HCT116 (cell line): ENCODE results near the gene LCE1C.

Source experiments
- ATF3 ChIP-seq: IDR thresholded peaks from 2 replicates; pipeline ENCODE4 v1.6.1; 2012
- CTCF ChIP-seq, 3 experiments: fragments of 200-600 bp in 1 of 3; sonication (generic) in 1 of 3; IDR thresholded peaks in 2 of 3; conservative IDR thresholded peaks in 1 of 3; 2 replicates each; pipeline ENCODE4 v1.5.1; 2012 to 2017; ENCODE audit warnings: low read depth in 2 of 3, low read length in 2 of 3, antibody characterized with exemption in 1 of 3, borderline replicate concordance in 1 of 3, control low read depth in 1 of 3, mild to moderate bottlenecking in 1 of 3, mixed read lengths in 1 of 3, mixed run types in 1 of 3, moderate library complexity in 1 of 3; ENCODE audit not compliant: insufficient read depth in 1 of 3
- EZH2 ChIP-seq: fragments of 200-600 bp; sonication (generic); IDR thresholded peaks from 2 replicates; pipeline ENCODE4 v1.6.1; 2017; ENCODE audit warnings: antibody characterized with exemption, mixed run types
- EZH2phosphoT487 ChIP-seq: fragments of 200-600 bp; IDR thresholded peaks from 2 replicates; pipeline ENCODE4 v1.6.1; 2018; ENCODE audit warnings: antibody characterized with exemption, borderline replicate concordance
- POLR2A ChIP-seq: IDR thresholded peaks from 2 replicates; pipeline ENCODE4 v1.7.0; 2011; ENCODE audit warnings: borderline replicate concordance; ENCODE audit not compliant: insufficient read depth, insufficient read length; ENCODE audit errors: extremely low read depth
- POLR2AphosphoS5 ChIP-seq: IDR thresholded peaks from 2 replicates; pipeline ENCODE4 v1.6.1; 2011; ENCODE audit warnings: mild to moderate bottlenecking, low read depth, low read length, moderate library complexity
- REST ChIP-seq: IDR thresholded peaks from 2 replicates; pipeline ENCODE4 v1.6.1; 2012; ENCODE audit warnings: low read depth
- ZBTB33 ChIP-seq: IDR thresholded peaks from 2 replicates; pipeline ENCODE4 v1.6.1; 2011; ENCODE audit warnings: mild to moderate bottlenecking, low read length, moderate library complexity; ENCODE audit not compliant: insufficient replicate concordance; ENCODE audit errors: extremely low read depth

GRCh38 chr1:152824964-152825363 lies 18.5 kb upstream of the LCE1C start:
- no peak for TF ChIP-seq ATF3
- TF ChIP-seq POLR2AphosphoS5: no peak
- TF ChIP-seq CTCF (IDR thresholded peaks at IDR 0.05 in 2 of 3, conservative IDR thresholded peaks at IDR 0.05 in 1 of 3; ENCODE audit: borderline replicate concordance in 1 of 3, insufficient read depth in 1 of 3, low read depth in 2 of 3, low read length in 2 of 3): no peak
- no peak for TF ChIP-seq EZH2
- TF ChIP-seq POLR2A: no peak
- no peak for TF ChIP-seq REST
- no peak for TF ChIP-seq EZH2phosphoT487
- no peak for TF ChIP-seq ZBTB33
